ENCODE data around the gene SLC52A3. TPM values are rescaled to one million over a fixed set of nuclear protein-coding genes. Genes with fewer than 3 reads are reported as not detected.

The SLC52A3 gene
- total and polyA plus RNA-seq, 2 donors, result 1.9 to 2.8 TPM

DNA sequence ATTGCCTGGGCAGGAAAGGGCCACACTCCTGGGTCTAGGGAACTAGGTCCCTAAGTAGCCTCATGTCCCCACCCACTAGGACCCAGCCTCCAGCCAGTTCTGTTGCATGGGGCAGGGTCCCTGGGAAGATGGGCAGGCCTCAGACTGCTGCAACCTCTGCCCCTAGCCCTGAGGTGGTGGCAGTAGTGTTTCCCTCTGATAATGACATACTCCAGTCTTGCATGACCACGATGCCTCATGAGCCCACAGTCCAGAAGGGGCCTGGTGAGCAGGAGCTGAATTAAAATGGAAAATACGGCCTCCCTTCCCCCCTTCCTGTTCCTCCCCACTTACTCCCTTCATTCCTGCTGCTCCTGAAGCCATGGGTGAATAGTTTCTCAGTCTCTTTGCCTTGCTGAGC lies 56.7 kb downstream of the SLC52A3 start:
- Histone ChIP-seq H3K4me3 (ENCODE audit: low read depth, low read length) (no peak overlapping the region), H3K36me3 (ENCODE audit: insufficient read depth) (no peaks in the 10 kb centered on the region), H3K4me1 (ENCODE audit: insufficient read depth) (peaks cover 4% of the 10 kb centered on the region), H3K27ac (ENCODE audit: low read depth) (no peak overlapping the region)
- no peak for DNase-seq (ENCODE audit: extremely low spot score)
- WGBS, result 57% methylated on average over 2 of the region's 2 CpGs

- H3K36me3 ChIP-seq (ENCODE audit: insufficient read depth), result no peaks in the 10 kb centered on the region
- no peak overlapping the region for H3K4me3 ChIP-seq (ENCODE audit: low read depth, low read length)
- H3K27ac ChIP-seq (ENCODE audit: low read depth), result no peak overlapping the region
- no peak for DNase-seq (ENCODE audit: extremely low spot score)
- 62% methylated on average over 19 of the region's 19 CpGs for WGBS
- H3K4me1 ChIP-seq (ENCODE audit: insufficient read depth), result peaks cover 4% of the 10 kb centered on the region
These were observed 57.4 kb downstream of the SLC52A3 start for GRCh38 chr20:710780-711450.

Other genes with a start within 250 kb of the SLC52A3 start
- gene CSNK2A1, start 224.7 kb downstream of the SLC52A3 start, total RNA-seq, result 168 TPM
- 54.6 TPM for gene CSNK2A1, start 224.7 kb downstream of the SLC52A3 start, polyA plus RNA-seq
- 0.42 TPM for gene TCF15, start 158.2 kb downstream of the SLC52A3 start, total RNA-seq
- 0.65 TPM for gene TCF15, start 158.2 kb downstream of the SLC52A3 start, polyA plus RNA-seq
- 11.9 TPM for gene SRXN1, start 115.3 kb downstream of the SLC52A3 start, total RNA-seq
- 44.1 TPM for gene SRXN1, start 115.3 kb downstream of the SLC52A3 start, polyA plus RNA-seq
- gene SCRT2, start 92.7 kb downstream of the SLC52A3 start, total RNA-seq, result not detected
- not detected for gene SCRT2, start 92.7 kb downstream of the SLC52A3 start, polyA plus RNA-seq
- 3.3 TPM for gene FAM110A, start 65.2 kb upstream of the SLC52A3 start, total RNA-seq
- 6.9 TPM for gene FAM110A, start 65.2 kb upstream of the SLC52A3 start, polyA plus RNA-seq
- gene ANGPT4, start 147.8 kb upstream of the SLC52A3 start, total RNA-seq, result 0.21 TPM
- gene ANGPT4, start 147.8 kb upstream of the SLC52A3 start, polyA plus RNA-seq, result 2.0 TPM
- gene RSPO4, start 233.8 kb upstream of the SLC52A3 start, total RNA-seq, result not detected
- 0.08 TPM for gene RSPO4, start 233.8 kb upstream of the SLC52A3 start, polyA plus RNA-seq